Right lobe of liver (tissue), 4 donors: ENCODE measurements around the gene TK1.

Experiments
- POLR2A ChIP-seq: fragments of 450-650 bp; IDR thresholded peaks from one replicate; pipeline ENCODE4 v1.6.1; 2017; ENCODE audit warnings: antibody characterized with exemption, mild to moderate bottlenecking
- TF ChIP-seq, protein P1 (sequence below), 4 donors: fragments of 200-600 bp in 3 of 4; fragments of 450-650 bp in 1 of 4; IDR thresholded peaks; one replicate each; pipeline versions ENCODE4 v1.5.1 to v1.8.0; 2016 to 2022; ENCODE audit warnings: antibody characterized with exemption in 4 of 4, mild to moderate bottlenecking in 2 of 4
- donor health status: DM: no; HTN: no; CAD: no.
- donor health status: DM: no; HTN: no; CAD: no.
- donor health status: DM: no; HTN: yes; CAD: no.

DNA sequence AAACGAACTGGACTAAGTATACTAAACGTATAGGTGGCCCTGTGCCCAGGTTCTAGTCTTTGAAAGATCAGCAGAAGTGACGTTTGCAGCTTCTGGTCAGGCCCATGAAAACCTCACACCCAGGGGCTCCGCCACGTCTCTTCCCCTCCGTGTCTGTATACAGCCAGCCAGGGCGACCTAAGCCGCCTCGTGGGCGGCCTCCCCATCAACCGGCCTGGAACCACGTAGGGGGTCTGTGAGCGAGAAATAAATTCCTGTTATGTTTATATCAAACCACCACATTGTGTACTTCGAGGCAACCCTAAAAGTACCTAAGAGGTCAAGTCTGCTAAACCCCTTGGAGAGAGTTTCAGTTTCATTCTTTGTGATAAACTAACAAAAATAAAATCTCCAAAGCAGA is 6.8 kb downstream of the TK1 start:
- TF ChIP-seq POLR2A = no peak
- TF ChIP-seq, protein P1, sequence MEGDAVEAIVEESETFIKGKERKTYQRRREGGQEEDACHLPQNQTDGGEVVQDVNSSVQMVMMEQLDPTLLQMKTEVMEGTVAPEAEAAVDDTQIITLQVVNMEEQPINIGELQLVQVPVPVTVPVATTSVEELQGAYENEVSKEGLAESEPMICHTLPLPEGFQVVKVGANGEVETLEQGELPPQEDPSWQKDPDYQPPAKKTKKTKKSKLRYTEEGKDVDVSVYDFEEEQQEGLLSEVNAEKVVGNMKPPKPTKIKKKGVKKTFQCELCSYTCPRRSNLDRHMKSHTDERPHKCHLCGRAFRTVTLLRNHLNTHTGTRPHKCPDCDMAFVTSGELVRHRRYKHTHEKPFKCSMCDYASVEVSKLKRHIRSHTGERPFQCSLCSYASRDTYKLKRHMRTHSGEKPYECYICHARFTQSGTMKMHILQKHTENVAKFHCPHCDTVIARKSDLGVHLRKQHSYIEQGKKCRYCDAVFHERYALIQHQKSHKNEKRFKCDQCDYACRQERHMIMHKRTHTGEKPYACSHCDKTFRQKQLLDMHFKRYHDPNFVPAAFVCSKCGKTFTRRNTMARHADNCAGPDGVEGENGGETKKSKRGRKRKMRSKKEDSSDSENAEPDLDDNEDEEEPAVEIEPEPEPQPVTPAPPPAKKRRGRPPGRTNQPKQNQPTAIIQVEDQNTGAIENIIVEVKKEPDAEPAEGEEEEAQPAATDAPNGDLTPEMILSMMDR (IDR thresholded peaks at IDR 0.05) = no peak
